Upper lobe of left lung (tissue), 4 donors: ENCODE data around the gene RCL1.

Experiments
- CTCF ChIP-seq, 6 experiments: fragments of 450-650 bp in 4 of 6; fragments of 200-600 bp in 2 of 6; sonication (generic) in 2 of 6; IDR thresholded peaks; one replicate each; pipeline ENCODE4 v1.5.1; 2016 to 2019; ENCODE audit warnings: antibody characterized with exemption in 6 of 6
- POLR2AphosphoS5 ChIP-seq, 2 donors: sonication (generic); formaldehyde crosslinking; IDR thresholded peaks; one replicate each; pipeline ENCODE4 v1.5.1; 2017; ENCODE audit warnings: antibody characterized with exemption in 2 of 2

GRCh38 chr9:4827224-4827623 is 34.5 kb downstream of the RCL1 start:
- TF ChIP-seq POLR2AphosphoS5 (IDR thresholded peaks at IDR 0.05) (no peak), CTCF (IDR thresholded peaks at IDR 0.05) (no peak)
